NCI-H460 (cell line): ENCODE measurements around the gene AP1S3. TPM values are rescaled to one million over a fixed set of nuclear protein-coding genes. Genes with fewer than 3 reads are reported as not detected.
"Not testable (repeated sequence)": the region's sequence is repeated elsewhere in the genome, so short reads cannot be mapped to it uniquely, and the experiment has no call there.

Source experiments
- DNase-seq: peaks from one replicate; pipeline ENCODE4 v3.0.0-alpha.2; 2016; ENCODE audit warnings: low read depth; ENCODE audit errors: extremely low read depth
- polyA plus RNA-seq: library from polyadenylated mRNA; depleted of rRNA; stranded (reverse); fragments of >200 nt; gene quantifications from 2 replicates; pipeline ENCODE4 v1.2.3, GENCODE V29; 2014; cell fraction: nucleus; rRNA removed
- total RNA-seq: library from RNA; depleted of rRNA; stranded (reverse); fragments of >200 nt; shearing (Covaris generic); gene quantifications from 2 replicates; pipeline ENCODE4 v1.2.3, GENCODE V29; 2014; rRNA removed

Gene AP1S3
- total RNA-seq, result 8.4 and 13.2 TPM in 2 replicates
- polyA plus RNA-seq, result 10.7 and 10.8 TPM in 2 replicates

- DNase-seq, result no peak
Measured at GRCh38 chr2:223837287-223838061, at the start of gene AP1S3. Gene AP1S3 (minus strand): TSS chr2:223837582. CDS start chr2:223837450, 132 bp downstream.

GRCh38 chr2:223887127-223887526 lies 49.7 kb upstream of the AP1S3 start:
- DNase-seq, result no peak

GRCh38 chr2:223886726-223887125 lies 49.3 kb upstream of the AP1S3 start:
- no peak for DNase-seq

- no peak for DNase-seq
Measured at GRCh38 chr2:223884399-223884798, 47.0 kb upstream of the AP1S3 start.

GRCh38 chr2:223882715-223883114 lies 45.3 kb upstream of the AP1S3 start:
- DNase-seq, result no peak

GRCh38 chr2:223880796-223881195 lies 43.4 kb upstream of the AP1S3 start:
- no peak for DNase-seq

GRCh38 chr2:223877721-223878410 lies 40.5 kb upstream of the AP1S3 start:
- DNase-seq, result no peak

- DNase-seq, result no peak
Measured at GRCh38 chr2:223873672-223874071, 36.3 kb upstream of the AP1S3 start.

- DNase-seq, result not testable (repeated sequence)
Measured at GRCh38 chr2:223872772-223873171, 35.4 kb upstream of the AP1S3 start.

GRCh38 chr2:223871661-223872060 lies 34.3 kb upstream of the AP1S3 start:
- DNase-seq, result not testable (repeated sequence)

GRCh38 chr2:223870840-223871611 lies 33.6 kb upstream of the AP1S3 start:
- no peak for DNase-seq

GRCh38 chr2:223868005-223868404 lies 30.6 kb upstream of the AP1S3 start:
- DNase-seq, result no peak

GRCh38 chr2:223865907-223866508 lies 28.6 kb upstream of the AP1S3 start:
- no peak for DNase-seq

- no peak for DNase-seq
Measured at GRCh38 chr2:223865124-223865523, 27.7 kb upstream of the AP1S3 start.

GRCh38 chr2:223863491-223863890 lies 26.1 kb upstream of the AP1S3 start:
- no peak for DNase-seq

- no peak for DNase-seq
Measured at GRCh38 chr2:223860809-223861738, 23.7 kb upstream of the AP1S3 start.

GRCh38 chr2:223859070-223859469 lies 21.7 kb upstream of the AP1S3 start:
- DNase-seq, result no peak

GRCh38 chr2:223856584-223856983 lies 19.2 kb upstream of the AP1S3 start:
- no peak for DNase-seq

GRCh38 chr2:223856021-223856420 lies 18.6 kb upstream of the AP1S3 start:
- no peak for DNase-seq

GRCh38 chr2:223855426-223855825 lies 18.0 kb upstream of the AP1S3 start:
- DNase-seq, result no peak
